A549 (cell line): Measurements from ENCODE around the gene MTCL1. TPM values are rescaled to one million over a fixed set of nuclear protein-coding genes. Genes with fewer than 3 reads are reported as not detected.

Source experiments
- ATAC-seq, 2 experiments: fragments of 200-7000 bp in 1 of 2; fragments of >200 bp in 1 of 2; cut with Nextera tagmentation in 1 of 2; cut with Tn5 transposase in 1 of 2; 3 replicates each; pipeline versions ENCODE4 v1.8.0 to v1.9.1; 2018 to 2020; ENCODE audit warnings: mild to moderate bottlenecking in 1 of 2, moderate library complexity in 1 of 2
- CTCF ChIA-PET: fragments of 300-600 bp; sonication (Branson Sonifier 250); formaldehyde crosslinking; extraction: SDS; loops from one replicate; lab custom pipeline; 2021; ENCODE audit warnings: antibody characterized with exemption, inconsistent platforms; lab: Yijun Ruan, JAX
- POLR2A ChIA-PET: fragments of 350-600 bp; formaldehyde crosslinking; extraction: SDS; loops from one replicate; lab custom pipeline; 2021; ENCODE audit warnings: antibody characterized with exemption, inconsistent platforms; lab: Yijun Ruan, JAX
- DNase-seq, 2 experiments: peaks; one replicate each; pipeline versions ENCODE4 v3.0.0 to v3.0.0-alpha.2; 2011 to 2016; ENCODE audit warnings: low read depth in 1 of 2, low spot score in 1 of 2
- FAIRE-seq: peaks from 2 replicates; lab custom pipeline; 2011; peaks lifted over from hg19 to GRCh38; lab: Jason Lieb, UNC
- H3K27ac ChIP-seq, 2 experiments: fragments of >200 bp; sonication (Bioruptor Twin); formaldehyde crosslinking; 3 replicates each; pipeline ENCODE4 v1.5.1; 2016 to 2017
- H3K4me1 ChIP-seq: fragments of >200 bp; sonication (Bioruptor Twin); formaldehyde crosslinking; 3 replicates; pipeline ENCODE4 v1.6.1; 2016
- H3K4me2 ChIP-seq: fragments of >200 bp; sonication (Bioruptor Twin); formaldehyde crosslinking; 3 replicates; pipeline ENCODE4 v1.6.1; 2016
- H3K4me3 ChIP-seq: fragments of >200 bp; sonication (Bioruptor Twin); formaldehyde crosslinking; 3 replicates; pipeline ENCODE4 v1.5.1; 2016
- H3K9me3 ChIP-seq: fragments of >200 bp; sonication (Bioruptor Twin); formaldehyde crosslinking; 3 replicates; pipeline ENCODE4 v1.6.1; 2016
- CBX2 ChIP-seq: fragments of 200-600 bp; sonication (generic); IDR thresholded peaks from 2 replicates; pipeline ENCODE4 v1.6.1; 2016; ENCODE audit warnings: low read depth, mild to moderate bottlenecking, borderline replicate concordance
- CBX8 ChIP-seq: fragments of 200-600 bp; sonication (generic); IDR thresholded peaks from 2 replicates; pipeline ENCODE4 v1.6.1; 2016
- CEBPB ChIP-seq, 2 experiments: fragments of >200 bp in 1 of 2; sonication (Bioruptor Twin) in 1 of 2; formaldehyde crosslinking in 1 of 2; IDR thresholded peaks; 2 replicates each; pipeline ENCODE4 v1.6.1; 2012 to 2016
- EHF ChIP-seq: fragments of 250-450 bp; sonication (Bioruptor Pico); IDR thresholded peaks from 2 replicates; pipeline ENCODE4 v1.5.0; 2020; ENCODE audit warnings: mild to moderate bottlenecking
- EP300 ChIP-seq, 2 experiments: fragments of >200 bp; sonication (Bioruptor Twin); formaldehyde crosslinking; IDR thresholded peaks; 2 replicates in 1 of 2; 3 replicates in 1 of 2; pipeline ENCODE4 v1.6.1; 2016 to 2017
- ESRRA ChIP-seq: fragments of 150-350 bp; IDR thresholded peaks from 2 replicates; pipeline ENCODE4 v1.6.1; 2014; ENCODE audit warnings: mild to moderate bottlenecking, low read length, borderline replicate concordance
- FOXS1 ChIP-seq: fragments of 250-450 bp; sonication (Bioruptor Pico); IDR thresholded peaks from 2 replicates; pipeline ENCODE4 v1.5.0; 2020; ENCODE audit warnings: mild to moderate bottlenecking, moderate library complexity
- GATA3 ChIP-seq: IDR thresholded peaks from 2 replicates; pipeline ENCODE4 v1.6.1; 2012; ENCODE audit warnings: borderline replicate concordance
- HDAC2 ChIP-seq: fragments of 200-600 bp; sonication (generic); IDR thresholded peaks from 2 replicates; pipeline ENCODE4 v1.6.1; 2016
- HMGXB4 ChIP-seq: fragments of 250-450 bp; sonication (Bioruptor Pico); IDR thresholded peaks from 2 replicates; pipeline ENCODE4 v1.5.0; 2021; ENCODE audit warnings: mild to moderate bottlenecking, moderate library complexity, borderline replicate concordance
- HOXB13 ChIP-seq: fragments of 250-450 bp; sonication (Bioruptor Pico); IDR thresholded peaks from 2 replicates; pipeline ENCODE4 v1.5.0; 2020; ENCODE audit warnings: low read depth, mild to moderate bottlenecking, moderate library complexity
- JUN ChIP-seq, 2 experiments: fragments of >200 bp; sonication (Bioruptor Twin); formaldehyde crosslinking; IDR thresholded peaks; 2 replicates in 1 of 2; 3 replicates in 1 of 2; pipeline ENCODE4 v1.6.1; 2016 to 2017
- MAZ ChIP-seq: fragments of 150-350 bp; IDR thresholded peaks from 2 replicates; pipeline ENCODE4 v1.6.1; 2014; ENCODE audit warnings: antibody characterized with exemption, low read depth, low read length, borderline replicate concordance
- NFE2L2 ChIP-seq: fragments of 150-350 bp; conservative IDR thresholded peaks from 2 replicates; pipeline ENCODE4 v1.6.1; 2014; ENCODE audit warnings: low read length
- NR3C1 ChIP-seq: fragments of >200 bp; sonication (Bioruptor Twin); formaldehyde crosslinking; IDR thresholded peaks from 3 replicates; pipeline ENCODE4 v1.6.1; 2017
- PBX3 ChIP-seq: IDR thresholded peaks from 2 replicates; pipeline ENCODE4 v1.6.1; 2012
- PHF8 ChIP-seq: fragments of 200-600 bp; sonication (generic); IDR thresholded peaks from 2 replicates; pipeline ENCODE4 v1.6.1; 2016; ENCODE audit warnings: low read depth, mild to moderate bottlenecking, antibody characterized with exemption, moderate library complexity, borderline replicate concordance
- POLR2A ChIP-seq: IDR thresholded peaks from 2 replicates; pipeline ENCODE4 v1.6.1; 2012; ENCODE audit warnings: mild to moderate bottlenecking, low read length
- RARB ChIP-seq: fragments of 250-450 bp; sonication (Bioruptor Pico); IDR thresholded peaks from 2 replicates; pipeline ENCODE4 v1.8.0; 2021; ENCODE audit warnings: mild to moderate bottlenecking, moderate library complexity
- RFX5 ChIP-seq: fragments of 450-650 bp; IDR thresholded peaks from 2 replicates; pipeline ENCODE4 v1.7.1; 2014; ENCODE audit warnings: antibody characterized with exemption, mild to moderate bottlenecking, moderate library complexity
- RNF2 ChIP-seq: fragments of 200-600 bp; sonication (generic); IDR thresholded peaks from 2 replicates; pipeline ENCODE4 v1.6.1; 2016; ENCODE audit warnings: low read depth, mild to moderate bottlenecking, antibody characterized with exemption, moderate library complexity, borderline replicate concordance
- SMC3 ChIP-seq: fragments of >200 bp; sonication (Bioruptor Twin); formaldehyde crosslinking; IDR thresholded peaks from 3 replicates; pipeline ENCODE4 v1.6.1; 2018; ENCODE audit warnings: inconsistent platforms
- ZC3H11A ChIP-seq: fragments of 450-650 bp; IDR thresholded peaks from 2 replicates; pipeline ENCODE4 v1.6.1; 2014; ENCODE audit warnings: antibody characterized with exemption, mild to moderate bottlenecking
- ZSCAN20 ChIP-seq: fragments of 250-450 bp; sonication (Bioruptor Pico); IDR thresholded peaks from 2 replicates; pipeline ENCODE4 v1.8.0; 2022; ENCODE audit warnings: mild to moderate bottlenecking, moderate library complexity
- whole genome bisulfite sequencing: methylation state at CpG from one replicate; pipeline ENCODE4 v1.1.6; 2017; ENCODE audit errors: missing lambda C conversion rate; 5-methylcytosine and 5-hydroxymethylcytosine counted together
- polyA plus RNA-seq, 4 experiments: library from polyadenylated mRNA; depleted of rRNA in 3 of 4; stranded (reverse); fragments of >200 nt; fragmentation: RNase III in 1 of 4; extraction: RNeasy Plus Mini Kit Qiagen cat#74134 plus additional on column Dnase treatment in 1 of 4; gene quantifications; 2 replicates in 3 of 4; 3 replicates in 1 of 4; pipeline ENCODE4 v1.2.3, GENCODE V29; 2011 to 2017
- TF ChIP-seq, protein P1 (sequence below): fragments of >200 bp; sonication (Bioruptor Twin); formaldehyde crosslinking; IDR thresholded peaks from 3 replicates; pipeline ENCODE4 v1.6.1; 2016
- TF ChIP-seq, protein P2 (sequence below): fragments of >200 bp; sonication (Bioruptor Twin); formaldehyde crosslinking; IDR thresholded peaks from 3 replicates; pipeline ENCODE4 v1.5.1; 2016
- TF ChIP-seq, protein P3 (sequence below): IDR thresholded peaks from 2 replicates; pipeline ENCODE4 v1.6.1; 2012; ENCODE audit warnings: low read depth, borderline replicate concordance

MTCL1 gene
- polyA plus RNA-seq, 2 of the 4 experiments (the other 2 are of a cell fraction): 44.4 to 49.6 TPM

DNA sequence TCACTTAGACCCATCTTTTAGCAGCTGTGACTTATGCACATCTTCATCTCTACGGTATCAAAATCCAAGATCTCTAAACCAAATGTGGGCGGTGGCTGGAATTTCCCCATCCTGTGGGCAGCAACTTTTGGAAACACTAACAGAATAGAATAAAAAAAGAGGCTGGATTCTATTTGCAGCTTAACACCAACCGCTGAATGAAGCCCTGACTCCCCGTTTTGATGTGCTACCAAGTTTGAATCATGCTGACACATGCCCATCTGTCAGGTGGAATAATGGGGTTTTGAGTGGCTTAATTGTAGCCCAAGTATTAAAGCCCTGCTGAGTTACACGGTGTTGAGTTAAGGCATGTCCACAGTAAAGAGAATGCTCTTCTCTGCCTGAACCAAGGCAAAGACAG lies 165.2 kb downstream of the MTCL1 start:
- FAIRE-seq: no peak
- no peaks in the 10 kb centered on the region for H3K4me1 ChIP-seq
- ChIA-PET POLR2A (no interaction called here), CTCF (interaction anchor here (0.8 to 1.1 kb wide), 3 partner anchors 10 to 117 kb away, joined by 3 read pairs; no protein-coding TSS in a partner anchor)
- H3K9me3 ChIP-seq: no peaks in the 10 kb centered on the region
- no peak overlapping the region for H3K4me2 ChIP-seq
- no peak overlapping the region for H3K4me3 ChIP-seq
- DNase-seq: no peak
- H3K27ac ChIP-seq: 0 out of 6 replicates have a peak overlapping the region, but pooled peaks of 1 of the 2 experiments have one; percentile 11
- no peak for ATAC-seq
- WGBS: 71% methylated on average over 5 of the region's 5 CpGs
- no peak for TF ChIP-seq ZSCAN20
- TF ChIP-seq HDAC2: no peak
- no peak for TF ChIP-seq FOXS1 (CRISPR knock-in tag)
- no peak for TF ChIP-seq JUN (IDR thresholded peaks at IDR 0.05)
- no peak for TF ChIP-seq HOXB13 (CRISPR knock-in tag)
- no peak for TF ChIP-seq CEBPB (IDR thresholded peaks at IDR 0.05)
- TF ChIP-seq PHF8: no peak
- no peak for TF ChIP-seq MAZ
- no peak for TF ChIP-seq GATA3
- no peak for TF ChIP-seq HMGXB4 (CRISPR knock-in tag)
- TF ChIP-seq SMC3: no peak
- no peak for TF ChIP-seq ZC3H11A
- TF ChIP-seq NR3C1: no peak
- TF ChIP-seq POLR2A: no peak
- no peak for TF ChIP-seq RFX5
- no peak for TF ChIP-seq CBX8
- no peak for TF ChIP-seq RNF2
- TF ChIP-seq, protein P1, sequence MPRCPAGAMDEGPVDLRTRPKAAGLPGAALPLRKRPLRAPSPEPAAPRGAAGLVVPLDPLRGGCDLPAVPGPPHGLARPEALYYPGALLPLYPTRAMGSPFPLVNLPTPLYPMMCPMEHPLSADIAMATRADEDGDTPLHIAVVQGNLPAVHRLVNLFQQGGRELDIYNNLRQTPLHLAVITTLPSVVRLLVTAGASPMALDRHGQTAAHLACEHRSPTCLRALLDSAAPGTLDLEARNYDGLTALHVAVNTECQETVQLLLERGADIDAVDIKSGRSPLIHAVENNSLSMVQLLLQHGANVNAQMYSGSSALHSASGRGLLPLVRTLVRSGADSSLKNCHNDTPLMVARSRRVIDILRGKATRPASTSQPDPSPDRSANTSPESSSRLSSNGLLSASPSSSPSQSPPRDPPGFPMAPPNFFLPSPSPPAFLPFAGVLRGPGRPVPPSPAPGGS: no peak
- no peak for TF ChIP-seq PBX3
- no peak for TF ChIP-seq ESRRA

DNA sequence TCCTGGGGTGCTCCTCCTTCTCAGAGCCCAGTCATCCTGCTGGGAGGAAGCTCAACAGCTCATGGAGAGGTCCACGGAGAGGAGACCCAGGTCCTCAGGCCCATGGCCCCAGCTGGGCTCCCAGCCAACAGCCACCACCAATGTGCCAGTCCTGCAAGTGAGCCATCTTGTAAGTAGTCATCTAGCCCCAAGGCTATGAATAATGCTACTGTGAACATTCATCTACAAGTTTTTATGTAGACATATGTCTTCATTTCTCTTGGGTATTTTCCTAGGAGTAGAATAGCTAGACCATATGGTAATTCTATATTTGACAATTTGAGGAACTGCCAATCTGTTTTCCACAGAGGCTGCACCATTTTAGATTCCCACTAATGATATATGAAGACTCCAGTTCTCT lies 166.1 kb downstream of the MTCL1 start:
- Histone ChIP-seq H3K4me3 (no peak overlapping the region), H3K27ac (no peak overlapping the region), H3K9me3 (no peaks in the 10 kb centered on the region)
- TF ChIP-seq NFE2L2 (no peak), GATA3 (no peak), ZC3H11A (no peak), CBX2 (no peak), RARB (CRISPR knock-in tag) (no peak), HOXB13 (CRISPR knock-in tag) (no peak), EP300 (IDR thresholded peaks at IDR 0.05) (no peak), EHF (CRISPR knock-in tag) (no peak), NR3C1 (no peak)
- TF ChIP-seq, protein P2, sequence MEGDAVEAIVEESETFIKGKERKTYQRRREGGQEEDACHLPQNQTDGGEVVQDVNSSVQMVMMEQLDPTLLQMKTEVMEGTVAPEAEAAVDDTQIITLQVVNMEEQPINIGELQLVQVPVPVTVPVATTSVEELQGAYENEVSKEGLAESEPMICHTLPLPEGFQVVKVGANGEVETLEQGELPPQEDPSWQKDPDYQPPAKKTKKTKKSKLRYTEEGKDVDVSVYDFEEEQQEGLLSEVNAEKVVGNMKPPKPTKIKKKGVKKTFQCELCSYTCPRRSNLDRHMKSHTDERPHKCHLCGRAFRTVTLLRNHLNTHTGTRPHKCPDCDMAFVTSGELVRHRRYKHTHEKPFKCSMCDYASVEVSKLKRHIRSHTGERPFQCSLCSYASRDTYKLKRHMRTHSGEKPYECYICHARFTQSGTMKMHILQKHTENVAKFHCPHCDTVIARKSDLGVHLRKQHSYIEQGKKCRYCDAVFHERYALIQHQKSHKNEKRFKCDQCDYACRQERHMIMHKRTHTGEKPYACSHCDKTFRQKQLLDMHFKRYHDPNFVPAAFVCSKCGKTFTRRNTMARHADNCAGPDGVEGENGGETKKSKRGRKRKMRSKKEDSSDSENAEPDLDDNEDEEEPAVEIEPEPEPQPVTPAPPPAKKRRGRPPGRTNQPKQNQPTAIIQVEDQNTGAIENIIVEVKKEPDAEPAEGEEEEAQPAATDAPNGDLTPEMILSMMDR: no peak
- TF ChIP-seq, protein P3, sequence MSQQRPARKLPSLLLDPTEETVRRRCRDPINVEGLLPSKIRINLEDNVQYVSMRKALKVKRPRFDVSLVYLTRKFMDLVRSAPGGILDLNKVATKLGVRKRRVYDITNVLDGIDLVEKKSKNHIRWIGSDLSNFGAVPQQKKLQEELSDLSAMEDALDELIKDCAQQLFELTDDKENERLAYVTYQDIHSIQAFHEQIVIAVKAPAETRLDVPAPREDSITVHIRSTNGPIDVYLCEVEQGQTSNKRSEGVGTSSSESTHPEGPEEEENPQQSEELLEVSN: no peak
- TF ChIP-seq, all 56 proteins: peak for 0
- FAIRE-seq: no peak
- ATAC-seq: no peak
- no peak for DNase-seq
- no peak overlapping the region for H3K4me2 ChIP-seq
- WGBS: 33% methylated on average over 1 of the region's 1 CpG
- ChIA-PET POLR2A (no interaction called here), CTCF (no interaction called here)
- H3K4me1 ChIP-seq: no peaks in the 10 kb centered on the region
